Lower leg skin (tissue), 4 donors: ENCODE data around the gene SH3YL1. TPM values are rescaled to one million over a fixed set of nuclear protein-coding genes. Genes with fewer than 3 reads are reported as not detected.

Experiments used
- total RNA-seq, 4 donors: library from RNA; depleted of rRNA; stranded (reverse); fragments of >200 nt; gene quantifications; one replicate each; pipeline ENCODE4 v1.1.0, GENCODE V29; 2016

Gene SH3YL1
- total RNA-seq, 4 donors from 2014 or later = 106 to 159 (median 124) TPM

Other genes with a start within 250 kb of the SH3YL1 start
- gene FAM110C, start 217.5 kb downstream of the SH3YL1 start, total RNA-seq = 10 to 100 TPM; 25.6 to 49.9 (median 30.0) TPM
- 10 to 100 TPM; 50.9 to 71.7 (median 54.6) TPM for gene ACP1, start 915 bp upstream of the SH3YL1 start, total RNA-seq
- gene ALKAL2, start 24.1 kb upstream of the SH3YL1 start, total RNA-seq = 10 to 100 TPM in 1 of 4 donors, 1 to 10 TPM in 3; 1.2 to 15.5 (median 3.4) TPM